B cell (primary cell): ENCODE data around the gene ITPRIP. TPM values are rescaled to one million over a fixed set of nuclear protein-coding genes. Genes with fewer than 3 reads are reported as not detected.

ENCODE experiments used
- ATAC-seq: fragments of 200-7000 bp; cut with Tn5 transposase; one replicate; pipeline ENCODE4 v1.10.0; 2021; ENCODE audit warnings: low read depth, mild to moderate bottlenecking, moderate number of reproducible peaks, moderate library complexity
- CTCF ChIA-PET: fragments of 350-600 bp; sonication (Branson Sonifier 250); formaldehyde crosslinking; loops from one replicate; lab custom pipeline; 2021; ENCODE audit warnings: antibody characterized with exemption, inconsistent platforms; lab: Charles Lee
- POLR2A ChIA-PET: fragments of 350-600 bp; sonication (Branson Sonifier 250); formaldehyde crosslinking; loops from one replicate; lab custom pipeline; 2021; ENCODE audit warnings: antibody characterized with exemption; lab: Charles Lee
- DNase-seq: peaks from one replicate; pipeline ENCODE4 v3.0.0; 2013
- H2AFZ ChIP-seq: 2 replicates; pipeline ENCODE4 v1.6.1; 2012; ENCODE audit warnings: mild to moderate bottlenecking, low read depth, low read length; ENCODE audit not compliant: insufficient read depth, poor library complexity, severe bottlenecking
- H3K27ac ChIP-seq, 2 donors: 1 replicate in 1 of 2; 2 replicates in 1 of 2; pipeline ENCODE4 v1.5.1; 2012 to 2013; ENCODE audit warnings: low read length in 2 of 2, mild to moderate bottlenecking in 2 of 2, moderate library complexity in 1 of 2
- H3K27me3 ChIP-seq, 4 experiments: fragments of 200-600 bp in 1 of 4; sonication (generic) in 1 of 4; replicated peaks in 1 of 4; 1 replicate in 2 of 4; 2 replicates in 2 of 4; pipeline versions ENCODE4 v1.6.1 to v1.7.0; 2013 to 2016; ENCODE audit warnings: low read length in 3 of 4, mild to moderate bottlenecking in 2 of 4, mixed read lengths in 1 of 4, moderate library complexity in 1 of 4; ENCODE audit not compliant: insufficient read depth in 4 of 4, control insufficient read depth in 3 of 4; ENCODE audit errors: control extremely low read depth in 1 of 4
- H3K36me3 ChIP-seq, 2 experiments: replicated peaks in 1 of 2; 1 replicate in 1 of 2; 2 replicates in 1 of 2; pipeline versions ENCODE4 v1.6.1 to v1.7.1; 2013; ENCODE audit warnings: low read length in 1 of 2; ENCODE audit not compliant: insufficient read depth in 2 of 2, control insufficient read depth in 1 of 2; ENCODE audit errors: control extremely low read depth in 1 of 2, extremely low read depth in 1 of 2
- H3K4me1 ChIP-seq, 2 donors: fragments of 200-600 bp in 1 of 2; sonication (generic) in 1 of 2; 1 replicate in 1 of 2; 2 replicates in 1 of 2; pipeline versions ENCODE4 v1.5.1 to v1.6.1; 2013 to 2017; ENCODE audit warnings: low read length in 2 of 2; ENCODE audit not compliant: control insufficient read depth in 2 of 2, insufficient read depth in 2 of 2
- H3K4me2 ChIP-seq: replicated peaks from 2 replicates; pipeline ENCODE3; 2012; ENCODE audit warnings: mild to moderate bottlenecking, low read depth, low read length; ENCODE audit not compliant: poor library complexity, severe bottlenecking
- H3K4me3 ChIP-seq, 5 experiments: fragments of 200-600 bp in 1 of 5; sonication (generic) in 1 of 5; 1 replicate in 3 of 5; 2 replicates in 2 of 5; pipeline versions ENCODE4 v1.5.1 to v1.7.0; 2011 to 2016; ENCODE audit warnings: low read length in 4 of 5, mild to moderate bottlenecking in 4 of 5, low read depth in 2 of 5, control low read depth in 1 of 5, moderate library complexity in 1 of 5; ENCODE audit not compliant: insufficient read depth in 1 of 5; ENCODE audit errors: control extremely low read depth in 1 of 5, extremely low read depth in 1 of 5
- H3K79me2 ChIP-seq: fragments of 200-600 bp; sonication (generic); one replicate; pipeline ENCODE4 v1.6.0; 2016; ENCODE audit warnings: low read length; ENCODE audit not compliant: control insufficient read depth, insufficient read depth
- H3K9ac ChIP-seq: fragments of 200-600 bp; sonication (generic); 2 replicates; pipeline ENCODE4 v1.6.1; 2017; ENCODE audit warnings: mild to moderate bottlenecking, low read length, moderate library complexity
- H3K9me3 ChIP-seq, 3 donors: one replicate each; pipeline versions ENCODE4 v1.6.1 to v1.7.1; 2013; ENCODE audit warnings: low read length in 2 of 3; ENCODE audit not compliant: control insufficient read depth in 2 of 3, insufficient read depth in 1 of 3; ENCODE audit errors: control extremely low read depth in 1 of 3
- H4K20me1 ChIP-seq: 2 replicates; pipeline ENCODE4 v1.6.0; 2012; ENCODE audit warnings: mild to moderate bottlenecking, low read length; ENCODE audit not compliant: insufficient read depth, control insufficient read depth, poor library complexity, severe bottlenecking
- H3K27ac Mint-ChIP-seq: one replicate; pipeline ENCODE4 v1.8.0; 2021; ENCODE audit warnings: mixed read lengths
- H3K27me3 Mint-ChIP-seq: one replicate; pipeline ENCODE4 v1.8.0; 2021; ENCODE audit warnings: mixed read lengths
- H3K4me1 Mint-ChIP-seq: one replicate; pipeline ENCODE4 v1.8.0; 2021; ENCODE audit warnings: mixed read lengths
- H3K4me3 Mint-ChIP-seq: one replicate; pipeline ENCODE4 v1.8.0; 2021; ENCODE audit warnings: mixed read lengths
- H3K9me3 Mint-ChIP-seq: one replicate; pipeline ENCODE4 v1.8.0; 2022; ENCODE audit warnings: mixed read lengths; ENCODE audit not compliant: insufficient read depth
- CTCF ChIP-seq: fragments of 200-600 bp; IDR thresholded peaks from one replicate; pipeline ENCODE4 v1.8.0; 2022; ENCODE audit warnings: antibody characterized with exemption, mild to moderate bottlenecking
- EZH2 ChIP-seq: IDR thresholded peaks from 2 replicates; pipeline ENCODE4 v1.6.1; 2012; ENCODE audit warnings: borderline replicate concordance, low read depth, mild to moderate bottlenecking, moderate library complexity, low read length; ENCODE audit not compliant: insufficient read depth, poor library complexity, severe bottlenecking
- WGBS: methylation state at CpG from one replicate; pipeline ENCODE4 v1.1.5; 2013; ENCODE audit warnings: missing lambda C conversion rate; ENCODE audit not compliant: insufficient coverage; 5-methylcytosine and 5-hydroxymethylcytosine counted together
- intact Hi-C: fragments of 100-400 bp; cut with micrococcal nuclease; formaldehyde crosslinking; loops from one replicate; pipeline ENCODE4 v1.10.0; 2022
- polyA plus RNA-seq: library from polyadenylated mRNA; depleted of rRNA; stranded (reverse); fragments of >200 nt; gene quantifications from 2 replicates; pipeline ENCODE4 v1.2.3, GENCODE V29; 2012
- total RNA-seq, 2 donors: library from RNA; stranded (reverse); fragments of 120-200 nt in 1 of 2; gene quantifications; 1 replicate in 1 of 2; 2 replicates in 1 of 2; pipeline versions ENCODE4 v1.2.3 to v1.2.4, GENCODE V29; 2013 to 2022

ITPRIP gene
- total and polyA plus RNA-seq, 2 donors (not counting 1 experiment from before 2014, with no cell fraction given) = 22.5 to 28.5 TPM

GRCh38 chr10:104293011-104293410, 45.3 kb downstream of the ITPRIP start:
- Mint-ChIP-seq H3K9me3 (no peaks in the 10 kb centered on the region), H3K4me3 (no peak overlapping the region), H3K27ac (no peak overlapping the region), H3K4me1 (peaks cover 5% of the 10 kb centered on the region), H3K27me3 (peaks cover 32% of the 10 kb centered on the region)
- Histone ChIP-seq H3K4me1 (peaks cover 4 to 8% of the 10 kb centered on the region in 2 donors), H2AFZ (peak overlapping the region; percentile 17), H4K20me1 (no peaks in the 10 kb centered on the region), H3K4me3 (no peak overlapping the region), H3K79me2 (no peaks in the 10 kb centered on the region), H3K36me3 (no peaks in the 10 kb centered on the region), H3K9me3 (no peaks in the 10 kb centered on the region), H3K9ac (no peak overlapping the region), H3K27ac (no peak overlapping the region), H3K27me3 (peaks cover 0 to 16% (median 6%) of the 10 kb centered on the region in 4 experiments), H3K4me2 (no peak overlapping the region)
- ATAC-seq = no peak
- ChIA-PET CTCF (interaction anchor here (0.5 to 9.9 kb wide), 8 partner anchors 10 to 209 kb away, joined by 3 to 221 read pairs (median 21); partner anchors contain the start of genes CFAP58 and ITPRIP), POLR2A (no interaction called here)
- no peak for TF ChIP-seq EZH2
- no peak for TF ChIP-seq CTCF
- no peak for DNase-seq
- no CpG with 5 or more reads among the region's 2 CpGs for WGBS
- intact Hi-C loops = no loop called here

- 1% methylated on average over 22 of the region's 26 CpGs for WGBS
- peak; percentile 91 for DNase-seq
- intact Hi-C loops = loop anchor here (1.0 kb wide), 5 partner anchors 14 to 170 kb away; partner anchors contain the start of genes GSTO2 and ITPRIP
- Histone ChIP-seq H3K27ac (no peak overlapping the region), H3K36me3 (no peaks in the 10 kb centered on the region), H3K27me3 (peaks cover 0 to 16% (median 6%) of the 10 kb centered on the region in 4 experiments), H4K20me1 (no peaks in the 10 kb centered on the region), H3K9me3 (no peaks in the 10 kb centered on the region), H3K4me3 (no peak overlapping the region), H3K79me2 (no peaks in the 10 kb centered on the region), H2AFZ (peak overlapping the region; percentile 45), H3K9ac (peak overlapping the region; percentile 22), H3K4me2 (peak overlapping the region; percentile 66), H3K4me1 (peaks cover 4 to 8% of the 10 kb centered on the region in 2 donors)
- CTCF ChIA-PET = interaction anchor here (0.6 to 9.9 kb wide), 34 partner anchors 8 to 403 kb away, joined by 3 to 221 read pairs (median 4); partner anchors contain the start of genes CFAP58, GSTO1, GSTO2 and ITPRIP
- no peaks in the 10 kb centered on the region for H3K9me3 Mint-ChIP-seq
- peak overlapping the region; percentile 28 for H3K27ac Mint-ChIP-seq
- H3K27me3 Mint-ChIP-seq = peaks cover 34% of the 10 kb centered on the region
- H3K4me3 Mint-ChIP-seq = peak overlapping the region; percentile 44
- H3K4me1 Mint-ChIP-seq = peaks cover 5% of the 10 kb centered on the region
- ATAC-seq = peak; percentile 100
- POLR2A ChIA-PET = interaction anchor here (0.7 kb wide), 1 partner anchor 46 kb away, joined by 3 read pairs; no protein-coding TSS in a partner anchor
- TF ChIP-seq CTCF (peak; percentile 100), EZH2 (no peak)
These were observed 46.8 kb downstream of the ITPRIP start for GRCh38 chr10:104291439-104291951.
